OCI-LY7 (cell line): Measurements from ENCODE around the gene ANKRD52.

Source experiments
- CTCF ChIP-seq: fragments of 200-600 bp; sonication (generic); conservative IDR thresholded peaks from 2 replicates; pipeline ENCODE4 v1.5.1; 2014; ENCODE audit warnings: mild to moderate bottlenecking, antibody characterized with exemption, low read length, moderate library complexity, mixed read lengths
- EZH2phosphoT487 ChIP-seq: fragments of 200-600 bp; sonication (generic); IDR thresholded peaks from 2 replicates; pipeline ENCODE4 v1.6.1; 2018; ENCODE audit warnings: low read depth, borderline replicate concordance, mild to moderate bottlenecking, mixed run types, antibody characterized with exemption, low read length, moderate library complexity, mixed read lengths

GRCh38 chr12:56205445-56205844 is 52.7 kb downstream of the ANKRD52 start:
- TF ChIP-seq CTCF (peak; percentile 68), EZH2phosphoT487 (no peak)
